Aorta (tissue), 5 donors: ENCODE measurements around the gene SLC25A20. TPM values are rescaled to one million over a fixed set of nuclear protein-coding genes. Genes with fewer than 3 reads are reported as not detected.
"Not testable (repeated sequence)": the region's sequence is repeated elsewhere in the genome, so short reads cannot be mapped to it uniquely, and the experiment has no call there.

Experiments used
- ATAC-seq: fragments of 200-7000 bp; cut with Tn5 transposase; one replicate; pipeline ENCODE4 v1.9.1; 2022; ENCODE audit warnings: moderate library complexity; ENCODE audit not compliant: low FRiP score
- DNase-seq, 2 donors: peaks; one replicate each; pipeline ENCODE4 v3.0.0-alpha.2; 2020
- H3K27ac ChIP-seq, 2 donors: one replicate each; pipeline ENCODE4 v1.5.1; 2013; ENCODE audit warnings: low read length in 2 of 2, mild to moderate bottlenecking in 2 of 2, moderate library complexity in 2 of 2, control low read depth in 1 of 2, inconsistent platforms in 1 of 2, low read depth in 1 of 2
- H3K27me3 ChIP-seq, 2 donors: one replicate each; pipeline ENCODE4 v1.6.1; 2013; ENCODE audit warnings: control low read depth in 1 of 2, low read length in 1 of 2, mild to moderate bottlenecking in 1 of 2, moderate library complexity in 1 of 2; ENCODE audit not compliant: insufficient read depth in 2 of 2, control insufficient read depth in 1 of 2
- H3K36me3 ChIP-seq, 2 donors: one replicate each; pipeline ENCODE4 v1.6.1; 2013; ENCODE audit warnings: control low read depth in 1 of 2, low read length in 1 of 2, mild to moderate bottlenecking in 1 of 2; ENCODE audit not compliant: insufficient read depth in 2 of 2, control insufficient read depth in 1 of 2
- H3K4me1 ChIP-seq, 2 donors: one replicate each; pipeline ENCODE4 v1.6.1; 2013; ENCODE audit warnings: low read length in 2 of 2, control low read depth in 1 of 2, mild to moderate bottlenecking in 1 of 2, moderate library complexity in 1 of 2; ENCODE audit not compliant: insufficient read depth in 2 of 2, control insufficient read depth in 1 of 2
- H3K4me3 ChIP-seq, 2 donors: one replicate each; pipeline ENCODE4 v1.5.1; 2013; ENCODE audit warnings: low read length in 2 of 2, control low read depth in 1 of 2, mild to moderate bottlenecking in 1 of 2
- H3K9me3 ChIP-seq: one replicate; pipeline ENCODE4 v1.6.1; 2013; ENCODE audit warnings: mild to moderate bottlenecking, low read length; ENCODE audit not compliant: control insufficient read depth
- WGBS, 2 donors: extraction: QIAGEN DNeasy Blood & Tissue Kit; methylation state at CpG; one replicate each; pipeline ENCODE4 v1.1.7; 2013; 5-methylcytosine and 5-hydroxymethylcytosine counted together
- intact Hi-C, 2 donors: fragments of 100-400 bp; cut with DNase I; formaldehyde crosslinking; loops; one replicate each; pipeline versions ENCODE4 v1.14.2 to v1.15.0; 2022
- polyA plus RNA-seq, 2 donors: library from polyadenylated mRNA; stranded (reverse); fragments of 200-250 nt; gene quantifications; one replicate each; pipeline ENCODE4 v1.2.3, GENCODE V29; 2013
- total RNA-seq, 2 donors: library from RNA; stranded (reverse); fragmentation: NEBNext Ultra II Directional; extraction: Animal tissue kit (Norgen Biotek cat#: 25700); gene quantifications; one replicate each; pipeline ENCODE4 v1.2.1, GENCODE V29; 2021
- donor health status: healthy with polysubstance abuse.
- donor health status: Bipolar disorder and iron deficiency.
- donor health status: DM: no; HTN: no; CAD: no.
- donor health status: DM: no; HTN: no; CAD: no.
- donor health status: DM: yes; HTN: yes; CAD: no.

SLC25A20 gene
- total and polyA plus RNA-seq, 4 donors: 11.8 to 33.9 (median 14.7) TPM

- no peaks in the 10 kb centered on the region for H3K4me1 ChIP-seq
- no peaks in the 10 kb centered on the region for H3K36me3 ChIP-seq
- no peak overlapping the region for H3K4me3 ChIP-seq
- H3K27ac ChIP-seq: no peak overlapping the region
- no peaks in the 10 kb centered on the region for H3K27me3 ChIP-seq
- peak; percentile 44 for ATAC-seq
- no peak for DNase-seq
- no peaks in the 10 kb centered on the region for H3K9me3 ChIP-seq
- 62 to 69% methylated on average over 11 of the region's 11 CpGs for WGBS, 2 donors
- intact Hi-C loops: no loop called here
These were observed 62.9 kb downstream of the SLC25A20 start for GRCh38 chr3:48835650-48836366.

GRCh38 chr3:48832684-48833083 lies 66.0 kb downstream of the SLC25A20 start:
- no peak overlapping the region for H3K4me3 ChIP-seq
- no peak for DNase-seq
- H3K36me3 ChIP-seq: no peaks in the 10 kb centered on the region
- no peaks in the 10 kb centered on the region for H3K4me1 ChIP-seq
- no peaks in the 10 kb centered on the region for H3K27me3 ChIP-seq
- intact Hi-C loops: no loop called here
- ATAC-seq: peak; percentile 66
- no peaks in the 10 kb centered on the region for H3K9me3 ChIP-seq
- H3K27ac ChIP-seq: peak overlapping the region in 1 of 2 donors; percentile 51

GRCh38 chr3:48830715-48831114 lies 68.0 kb downstream of the SLC25A20 start:
- ATAC-seq (no peak), DNase-seq (no peak)
- no peak overlapping the region for H3K4me3 ChIP-seq
- no peak overlapping the region for H3K27ac ChIP-seq
- H3K4me1 ChIP-seq: peaks cover 0 to 3% of the 10 kb centered on the region in 2 donors
- WGBS, 2 donors: 85 to 92% methylated on average over 6 of the region's 6 CpGs
- no peaks in the 10 kb centered on the region for H3K36me3 ChIP-seq
- no peaks in the 10 kb centered on the region for H3K9me3 ChIP-seq
- intact Hi-C loops: no loop called here
- no peaks in the 10 kb centered on the region for H3K27me3 ChIP-seq

- 91 to 92% methylated on average over 11 of the region's 11 CpGs for WGBS, 2 donors
- intact Hi-C loops, ATAC-seq, H3K27me3 ChIP-seq, H3K36me3 ChIP-seq, H3K27ac ChIP-seq, H3K4me1 ChIP-seq, H3K4me3 ChIP-seq, H3K9me3 ChIP-seq, DNase-seq: not testable (repeated sequence)
These were observed 69.2 kb downstream of the SLC25A20 start for GRCh38 chr3:48829525-48829924.

GRCh38 chr3:48827874-48828273 lies 70.8 kb downstream of the SLC25A20 start:
- DNase-seq, H3K9me3 ChIP-seq, H3K4me3 ChIP-seq, ATAC-seq, intact Hi-C loops, H3K27me3 ChIP-seq, H3K4me1 ChIP-seq, H3K36me3 ChIP-seq, H3K27ac ChIP-seq: not testable (repeated sequence)
- 94 to 95% methylated on average over 10 of the region's 10 CpGs for WGBS, 2 donors

- ATAC-seq (no peak), DNase-seq (no peak)
These were observed 72.2 kb downstream of the SLC25A20 start for GRCh38 chr3:48826451-48826850.

GRCh38 chr3:48820612-48821324 lies 77.9 kb downstream of the SLC25A20 start:
- Histone ChIP-seq H3K4me1 (peaks cover 3 to 5% of the 10 kb centered on the region in 2 donors), H3K36me3 (no peaks in the 10 kb centered on the region), H3K27ac (no peak overlapping the region), H3K4me3 (no peak overlapping the region), H3K27me3 (no peaks in the 10 kb centered on the region), H3K9me3 (no peaks in the 10 kb centered on the region)
- no peak for ATAC-seq
- WGBS, 2 donors: 55 to 58% methylated on average over 2 of the region's 2 CpGs
- no peak for DNase-seq
- intact Hi-C loops: no loop called here

More at GRCh38 chr3:48826451-48826850, 72.2 kb downstream of the SLC25A20 start:
- H3K9me3 ChIP-seq: no peaks in the 10 kb centered on the region
- H3K4me1 ChIP-seq: peaks cover 0 to 6% of the 10 kb centered on the region in 2 donors
- intact Hi-C loops: no loop called here
- no peak overlapping the region for H3K4me3 ChIP-seq
- H3K27ac ChIP-seq: no peak overlapping the region
- WGBS, 2 donors: 17 to 22% methylated on average over 2 of the region's 2 CpGs
- H3K27me3 ChIP-seq: no peaks in the 10 kb centered on the region
- H3K36me3 ChIP-seq: no peaks in the 10 kb centered on the region

GRCh38 chr3:48819234-48820221 lies 79.2 kb downstream of the SLC25A20 start:
- 93 to 98% methylated on average over 7 of the region's 7 CpGs for WGBS, 2 donors
- DNase-seq: no peak
- Histone ChIP-seq H3K36me3 (no peaks in the 10 kb centered on the region), H3K9me3 (no peaks in the 10 kb centered on the region), H3K4me3 (no peak overlapping the region), H3K4me1 (peaks cover 3 to 5% of the 10 kb centered on the region in 2 donors), H3K27ac (peak overlapping the region in 1 of 2 donors; percentile 36), H3K27me3 (no peaks in the 10 kb centered on the region)
- intact Hi-C loops: no loop called here
- no peak for ATAC-seq
